SK-N-SH treated with all-trans-retinoic acid at 6 μM for 48 hours (cell line): ENCODE measurements around the gene SLC34A3.

ENCODE experiments used
- BACH2 ChIP-seq: fragments of 250-450 bp; sonication (Bioruptor Pico); IDR thresholded peaks from 2 replicates; pipeline ENCODE4 v1.9.0; 2021; ENCODE audit warnings: mild to moderate bottlenecking, borderline replicate concordance
- TF ChIP-seq, protein P1 (sequence below): fragments of 250-450 bp; sonication (Bioruptor Pico); IDR thresholded peaks from 2 replicates; pipeline ENCODE4 v1.5.1; 2021; ENCODE audit warnings: mild to moderate bottlenecking, moderate library complexity
- TF ChIP-seq, protein P2 (sequence below): fragments of 250-450 bp; sonication (Bioruptor Pico); IDR thresholded peaks from 2 replicates; pipeline ENCODE4 v1.5.1; 2020; ENCODE audit warnings: low read depth, mild to moderate bottlenecking, moderate library complexity
- TF ChIP-seq, protein P3 (sequence below): fragments of 250-450 bp; sonication (Bioruptor Pico); IDR thresholded peaks from 2 replicates; pipeline ENCODE4 v1.8.0; 2020; ENCODE audit warnings: mild to moderate bottlenecking, moderate library complexity, borderline replicate concordance

DNA sequence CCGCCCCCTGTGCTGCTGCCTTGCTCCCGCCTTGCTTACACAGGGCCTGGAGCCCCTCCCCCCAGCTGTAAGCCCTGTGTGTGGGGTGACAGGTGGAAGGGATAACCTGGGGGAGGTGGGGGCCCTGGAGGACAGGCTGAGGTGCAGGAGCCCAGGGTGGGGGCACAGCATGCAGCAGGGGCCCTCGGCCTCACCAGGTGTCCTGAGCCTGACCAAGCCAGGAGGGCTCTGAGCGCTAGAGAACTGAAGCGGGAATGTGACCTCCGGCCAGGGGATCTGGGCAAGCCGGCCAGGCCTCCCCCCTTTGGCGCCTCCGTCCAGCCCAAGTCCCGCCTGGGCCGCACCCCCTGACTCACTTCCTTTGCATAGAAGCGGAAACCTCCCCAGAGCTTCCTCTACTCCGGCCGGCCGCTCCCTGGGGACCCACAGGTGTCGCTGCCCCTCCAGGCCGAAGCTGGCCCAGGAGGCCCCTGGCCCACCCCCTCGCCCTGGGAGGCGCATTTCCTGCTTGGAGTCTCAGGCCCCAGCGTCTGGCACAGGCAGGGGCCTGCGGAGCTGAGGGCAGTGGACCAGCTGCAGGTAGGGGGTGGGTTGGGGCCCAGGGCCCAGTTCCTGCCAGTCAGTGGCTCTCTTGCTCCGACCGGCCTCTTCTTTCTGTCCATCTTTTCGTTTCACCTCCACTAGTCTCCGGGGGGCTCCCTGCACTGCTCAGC is 46.8 kb downstream of the SLC34A3 start, which contains the start of gene TOR4A:
- TF ChIP-seq, protein P1, sequence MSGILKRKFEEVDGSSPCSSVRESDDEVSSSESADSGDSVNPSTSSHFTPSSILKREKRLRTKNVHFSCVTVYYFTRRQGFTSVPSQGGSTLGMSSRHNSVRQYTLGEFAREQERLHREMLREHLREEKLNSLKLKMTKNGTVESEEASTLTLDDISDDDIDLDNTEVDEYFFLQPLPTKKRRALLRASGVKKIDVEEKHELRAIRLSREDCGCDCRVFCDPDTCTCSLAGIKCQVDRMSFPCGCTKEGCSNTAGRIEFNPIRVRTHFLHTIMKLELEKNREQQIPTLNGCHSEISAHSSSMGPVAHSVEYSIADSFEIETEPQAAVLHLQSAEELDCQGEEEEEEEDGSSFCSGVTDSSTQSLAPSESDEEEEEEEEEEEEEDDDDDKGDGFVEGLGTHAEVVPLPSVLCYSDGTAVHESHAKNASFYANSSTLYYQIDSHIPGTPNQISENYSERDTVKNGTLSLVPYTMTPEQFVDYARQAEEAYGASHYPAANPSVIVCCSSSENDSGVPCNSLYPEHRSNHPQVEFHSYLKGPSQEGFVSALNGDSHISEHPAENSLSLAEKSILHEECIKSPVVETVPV, result no peak
- TF ChIP-seq, protein P2, sequence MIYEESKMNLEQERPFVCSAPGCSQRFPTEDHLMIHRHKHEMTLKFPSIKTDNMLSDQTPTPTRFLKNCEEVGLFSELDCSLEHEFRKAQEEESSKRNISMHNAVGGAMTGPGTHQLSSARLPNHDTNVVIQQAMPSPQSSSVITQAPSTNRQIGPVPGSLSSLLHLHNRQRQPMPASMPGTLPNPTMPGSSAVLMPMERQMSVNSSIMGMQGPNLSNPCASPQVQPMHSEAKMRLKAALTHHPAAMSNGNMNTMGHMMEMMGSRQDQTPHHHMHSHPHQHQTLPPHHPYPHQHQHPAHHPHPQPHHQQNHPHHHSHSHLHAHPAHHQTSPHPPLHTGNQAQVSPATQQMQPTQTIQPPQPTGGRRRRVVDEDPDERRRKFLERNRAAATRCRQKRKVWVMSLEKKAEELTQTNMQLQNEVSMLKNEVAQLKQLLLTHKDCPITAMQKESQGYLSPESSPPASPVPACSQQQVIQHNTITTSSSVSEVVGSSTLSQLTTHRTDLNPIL (CRISPR knock-in tag), result no peak
- TF ChIP-seq, protein P3, sequence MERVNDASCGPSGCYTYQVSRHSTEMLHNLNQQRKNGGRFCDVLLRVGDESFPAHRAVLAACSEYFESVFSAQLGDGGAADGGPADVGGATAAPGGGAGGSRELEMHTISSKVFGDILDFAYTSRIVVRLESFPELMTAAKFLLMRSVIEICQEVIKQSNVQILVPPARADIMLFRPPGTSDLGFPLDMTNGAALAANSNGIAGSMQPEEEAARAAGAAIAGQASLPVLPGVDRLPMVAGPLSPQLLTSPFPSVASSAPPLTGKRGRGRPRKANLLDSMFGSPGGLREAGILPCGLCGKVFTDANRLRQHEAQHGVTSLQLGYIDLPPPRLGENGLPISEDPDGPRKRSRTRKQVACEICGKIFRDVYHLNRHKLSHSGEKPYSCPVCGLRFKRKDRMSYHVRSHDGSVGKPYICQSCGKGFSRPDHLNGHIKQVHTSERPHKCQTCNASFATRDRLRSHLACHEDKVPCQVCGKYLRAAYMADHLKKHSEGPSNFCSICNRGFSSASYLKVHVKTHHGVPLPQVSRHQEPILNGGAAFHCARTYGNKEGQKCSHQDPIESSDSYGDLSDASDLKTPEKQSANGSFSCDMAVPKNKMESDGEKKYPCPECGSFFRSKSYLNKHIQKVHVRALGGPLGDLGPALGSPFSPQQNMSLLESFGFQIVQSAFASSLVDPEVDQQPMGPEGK (CRISPR knock-in tag), result no peak
- no peak for TF ChIP-seq BACH2 (CRISPR knock-in tag)
